ENCODE results near the gene FXYD6.
"Not testable (repeated sequence)": the region's sequence is repeated elsewhere in the genome, so short reads cannot be mapped to it uniquely, and the experiment has no call there.

Gene FXYD6, protein sequence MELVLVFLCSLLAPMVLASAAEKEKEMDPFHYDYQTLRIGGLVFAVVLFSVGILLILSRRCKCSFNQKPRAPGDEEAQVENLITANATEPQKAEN

DNA sequence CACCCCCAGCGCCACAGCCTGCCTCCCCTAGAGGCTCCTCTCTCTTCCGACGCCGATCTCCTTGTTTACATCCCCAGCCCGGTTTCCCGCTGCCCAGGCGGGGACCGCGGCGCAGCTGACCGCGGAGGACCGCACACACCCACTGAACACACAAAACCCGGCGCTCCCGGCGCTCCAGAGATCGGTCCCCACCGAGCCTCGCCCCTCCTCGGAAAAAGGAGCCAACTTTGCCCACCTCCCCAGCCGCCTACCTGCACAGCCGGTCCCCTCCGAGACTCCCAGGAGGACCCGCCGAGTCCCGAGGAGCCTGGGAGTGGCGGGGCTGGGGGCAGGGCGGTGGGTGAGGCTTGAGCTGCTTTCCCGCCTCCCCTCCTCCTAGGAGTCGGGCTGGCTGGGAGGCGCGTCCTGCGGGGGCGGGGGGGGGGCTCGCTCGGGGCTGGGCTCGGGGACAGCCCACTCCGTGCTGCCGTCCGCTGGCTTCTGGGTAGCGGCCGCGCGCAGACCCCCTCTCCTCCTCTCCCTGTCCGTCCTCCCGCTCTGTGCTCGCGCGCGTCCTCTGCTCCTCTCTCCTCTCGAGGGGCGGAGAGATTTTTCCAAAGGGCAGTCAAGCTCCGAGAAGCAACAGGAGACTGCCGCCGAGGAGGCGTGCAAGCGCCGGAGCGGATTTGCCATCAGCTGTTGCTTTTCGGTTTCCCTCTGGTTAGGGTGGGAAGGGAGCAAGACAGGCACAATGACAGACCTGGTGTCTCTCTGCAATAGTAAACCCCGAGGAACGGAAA is at the start of gene FXYD6:
FXYD6 (minus strand) TSS at position 318 of the 779 bp plus-strand sequence. CDS start 33,882 bp downstream, outside the sequence.
- DNase-seq: no peak

DNA sequence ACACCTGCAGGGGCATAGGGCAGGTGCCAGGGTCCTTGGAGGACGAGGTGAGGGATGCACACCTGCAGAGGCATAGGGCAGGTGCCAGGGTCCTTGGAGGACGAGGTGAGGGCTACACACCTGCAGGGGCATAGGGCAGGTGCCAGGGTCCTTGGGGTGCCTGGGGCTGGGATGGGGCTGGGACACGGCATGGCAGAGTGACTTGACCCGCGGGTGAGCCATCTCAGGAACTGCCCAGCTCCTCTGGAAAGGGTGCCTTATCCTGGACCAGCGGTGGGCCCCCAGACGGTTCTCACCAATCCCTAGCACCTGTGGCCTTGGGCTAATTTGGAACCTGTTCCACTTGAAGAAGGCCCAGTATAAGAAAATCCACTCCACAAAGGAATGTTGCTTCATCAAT is 49.7 kb upstream of the FXYD6 start:
- DNase-seq: not testable (repeated sequence)

DNA sequence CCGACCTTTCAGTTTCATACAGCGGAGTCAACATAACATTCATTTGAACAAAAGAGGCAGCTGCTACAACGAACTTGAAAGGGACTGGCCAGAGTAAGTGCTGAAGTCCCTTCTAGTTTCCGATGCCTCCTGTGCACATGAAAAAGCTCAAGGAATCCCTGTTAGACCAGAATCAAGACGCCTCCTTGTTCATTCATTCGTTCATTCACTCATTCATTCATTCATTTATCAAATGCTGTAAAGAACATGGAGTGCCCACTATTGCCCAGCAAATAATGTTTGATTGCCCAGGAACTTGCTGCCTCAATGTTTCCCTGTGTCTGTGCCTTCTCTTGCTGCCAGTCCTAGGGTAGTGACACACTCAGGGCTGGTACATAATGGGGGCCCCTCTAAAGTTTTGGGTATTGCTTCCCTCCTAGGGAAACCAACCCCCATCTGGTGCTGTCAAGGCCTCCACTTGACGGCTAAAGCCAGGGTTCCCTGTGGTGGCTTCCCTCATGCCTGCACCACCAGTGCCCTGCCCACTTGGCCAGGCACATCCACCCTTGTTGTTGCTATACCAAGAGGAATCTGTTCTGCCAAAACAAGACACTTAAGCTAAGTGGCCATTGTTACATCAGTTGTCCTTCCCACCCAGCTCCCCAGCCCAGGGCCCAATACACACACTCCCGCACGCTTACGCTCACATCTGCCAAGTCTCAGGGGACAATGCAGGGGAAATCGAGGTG is 48.9 kb upstream of the FXYD6 start:
- no peak for DNase-seq

DNA sequence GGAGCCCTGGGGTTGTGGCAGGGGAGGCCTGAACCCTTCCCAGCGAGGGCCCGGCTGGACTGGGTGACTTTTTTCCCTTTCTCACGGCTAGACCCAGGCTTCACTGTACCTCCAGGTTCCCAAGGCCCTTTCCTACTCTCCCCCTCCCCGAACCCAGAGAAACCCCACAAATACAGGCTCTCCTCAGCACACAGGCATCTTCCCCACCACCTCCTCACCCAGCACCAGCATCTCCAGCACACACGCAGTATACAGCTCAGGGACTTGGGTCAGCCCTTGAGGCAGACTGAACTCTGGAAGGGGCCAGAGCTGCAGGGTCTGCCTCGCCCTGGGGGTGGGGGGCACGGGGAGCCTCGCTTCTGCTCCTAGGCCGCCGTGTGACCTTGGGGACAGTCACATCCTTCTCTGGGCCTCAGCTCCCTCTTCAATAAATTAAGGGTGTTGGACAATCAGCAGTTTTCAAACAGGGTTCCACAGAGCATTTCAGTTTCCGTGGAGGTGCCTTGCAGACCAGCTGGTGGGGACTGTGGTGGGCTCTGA is 48.2 kb upstream of the FXYD6 start:
- no peak for DNase-seq

DNA sequence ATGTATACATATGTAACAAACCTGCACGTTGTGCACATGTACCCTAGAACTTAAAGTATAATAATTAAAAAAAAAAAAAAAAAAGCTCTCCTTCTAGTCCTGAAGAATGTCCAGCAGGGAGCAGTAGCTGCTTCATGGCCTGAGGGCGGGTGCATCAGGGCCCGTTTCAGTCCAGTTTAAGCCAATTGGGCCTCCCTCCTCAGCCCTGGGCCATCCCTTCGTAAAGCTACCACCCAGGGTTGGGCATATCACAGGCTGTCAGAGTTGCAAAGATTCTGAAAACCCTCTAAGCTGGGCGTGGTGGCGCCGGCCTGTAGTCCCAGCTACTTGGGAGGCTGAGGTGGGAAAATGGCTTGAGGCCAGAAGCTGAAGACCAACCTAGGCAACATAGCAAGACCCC is 47.3 kb upstream of the FXYD6 start:
- DNase-seq: no peak

DNA sequence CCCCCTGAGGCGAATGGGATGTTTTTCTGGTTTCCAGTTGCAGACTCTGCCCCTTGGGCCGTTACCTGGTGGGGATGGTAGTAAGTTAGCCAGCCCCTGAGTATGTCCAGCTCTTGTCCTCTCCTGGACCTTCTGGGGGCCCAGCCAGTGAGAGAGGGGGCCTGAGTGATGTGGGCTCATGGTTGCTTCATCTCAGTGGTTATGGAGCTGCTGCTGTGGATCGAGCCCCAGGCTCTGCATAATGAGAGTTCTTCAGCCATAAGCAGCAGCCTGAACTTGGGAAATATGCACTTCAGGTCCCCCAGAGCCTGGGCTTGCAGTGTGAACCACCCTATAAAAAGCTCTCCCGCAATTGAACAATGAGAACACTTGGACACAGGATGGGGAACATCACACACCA is 46.8 kb upstream of the FXYD6 start:
- DNase-seq: no peak

DNA sequence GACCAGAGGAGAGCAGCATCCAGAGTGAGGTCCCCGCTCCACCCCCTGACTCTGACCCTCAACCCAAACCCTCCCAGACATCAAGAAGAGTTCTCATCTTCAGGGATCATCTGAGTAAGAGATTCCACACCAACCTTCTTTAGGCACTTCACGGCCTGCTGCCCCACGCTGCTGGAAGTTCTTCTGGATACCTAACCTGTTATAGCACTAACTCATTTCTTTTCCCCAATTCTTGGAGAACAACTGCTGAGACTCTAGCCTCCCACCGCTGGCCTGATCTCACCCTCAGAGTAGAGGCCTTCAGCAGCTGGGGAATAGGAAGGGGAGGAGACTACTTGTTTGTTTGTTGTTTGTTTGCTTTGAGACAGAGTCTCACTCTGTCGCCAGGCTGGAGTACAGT is 45.4 kb upstream of the FXYD6 start:
- DNase-seq: no peak

DNA sequence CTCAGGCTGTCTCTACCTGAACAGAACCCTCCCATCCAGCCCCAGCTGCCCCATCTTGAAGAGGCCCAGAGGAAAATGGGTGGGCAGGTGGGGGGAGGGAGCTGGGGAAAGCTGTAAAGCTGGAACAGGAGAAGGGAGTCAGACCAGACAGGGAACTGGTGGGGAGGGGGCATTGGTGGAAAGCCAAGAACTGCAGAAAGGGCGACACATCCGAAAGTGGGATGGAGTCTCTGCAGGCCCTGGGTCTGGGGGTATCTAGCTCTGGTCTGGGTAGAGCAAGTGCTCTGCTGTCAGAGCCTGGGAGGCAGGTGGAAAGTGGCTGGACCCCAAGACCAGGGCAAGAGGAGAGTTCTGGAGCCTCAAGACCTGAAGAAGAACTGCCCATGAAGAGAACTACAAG is 45.0 kb upstream of the FXYD6 start:
- no peak for DNase-seq

DNA sequence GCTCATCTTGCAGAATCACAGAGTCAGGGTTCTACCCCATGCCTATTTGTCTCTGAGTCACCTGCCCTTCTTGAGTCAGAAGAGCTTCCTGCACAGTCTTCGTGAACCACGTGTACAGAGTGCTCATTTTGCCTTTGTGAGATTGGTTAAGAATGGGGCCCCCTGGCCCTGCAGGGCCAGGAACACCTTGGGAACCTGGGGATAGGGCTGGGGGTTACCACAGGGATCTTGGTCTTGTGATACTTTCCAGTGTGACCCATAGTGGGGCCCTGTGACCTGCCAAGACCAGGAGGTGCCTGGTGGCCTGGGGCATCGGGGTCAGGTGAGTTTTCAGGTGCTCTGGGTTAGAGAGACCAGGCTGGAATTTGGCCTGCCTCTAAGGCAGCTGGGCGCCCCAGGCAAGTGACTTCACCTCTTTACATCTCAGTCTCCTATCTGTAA is 43.3 kb upstream of the FXYD6 start:
- DNase-seq: no peak

DNA sequence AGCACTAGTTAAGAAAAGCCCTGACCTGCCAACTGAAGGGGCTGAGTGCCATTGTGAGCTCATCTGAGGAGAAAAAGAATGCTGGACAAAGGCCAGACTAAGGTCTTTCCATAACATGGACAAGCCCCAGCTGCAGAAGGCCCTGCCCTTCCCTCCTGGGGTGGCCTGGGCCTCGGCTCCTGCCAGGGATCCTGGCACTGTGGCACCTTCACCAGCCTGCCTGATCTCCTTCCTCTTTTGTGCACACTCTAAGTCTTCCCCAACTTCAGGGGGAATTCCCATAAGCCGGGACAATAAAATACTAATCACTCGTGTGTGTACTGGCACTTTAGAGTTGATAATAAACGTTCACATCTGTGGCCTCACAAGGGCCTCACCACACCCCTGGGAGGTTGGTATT is 42.9 kb upstream of the FXYD6 start:
- DNase-seq: no peak

DNA sequence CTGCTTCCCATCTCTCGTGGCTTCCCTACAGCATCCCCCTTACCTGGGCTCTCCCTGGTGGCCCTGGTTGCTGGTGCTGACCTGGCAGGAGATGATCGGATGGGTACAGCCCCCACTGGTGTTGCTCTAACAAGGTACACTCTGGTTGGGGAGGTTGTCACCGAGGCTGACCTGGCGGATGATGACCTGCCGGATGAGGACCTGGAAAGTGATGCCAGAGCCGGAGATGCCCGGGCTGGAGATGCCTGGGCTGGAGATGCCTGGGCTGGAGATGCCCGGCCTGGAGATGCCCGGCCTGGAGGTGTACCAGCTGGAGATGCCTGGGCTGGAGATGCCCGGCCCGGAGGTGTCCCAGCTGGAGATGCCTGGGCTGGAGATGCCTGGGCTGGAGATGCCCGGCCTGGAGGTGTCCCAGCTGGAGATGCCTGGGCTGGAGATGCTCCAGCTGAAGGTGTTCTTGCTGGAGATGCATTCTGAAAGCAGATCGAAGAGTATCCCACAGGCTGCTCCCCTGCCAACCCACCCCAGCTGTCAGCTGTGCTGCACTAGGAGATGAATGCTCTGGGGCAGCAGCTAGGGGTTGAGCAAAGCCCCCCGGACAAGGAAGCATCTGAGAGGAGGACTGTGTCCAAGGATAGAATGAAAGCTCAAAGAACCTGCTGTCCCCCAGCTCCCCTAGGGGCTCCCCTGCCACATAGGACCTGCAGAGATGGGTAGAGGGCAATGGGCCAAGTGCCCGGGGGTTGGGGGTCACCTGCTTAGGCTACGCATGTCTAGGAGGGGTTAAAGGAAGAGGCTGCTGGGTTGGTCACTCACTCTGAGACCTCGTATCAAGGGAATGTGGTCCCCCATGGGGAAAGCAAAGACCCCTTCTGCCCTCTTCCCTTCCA is 42.2 kb upstream of the FXYD6 start:
- no peak for DNase-seq

DNA sequence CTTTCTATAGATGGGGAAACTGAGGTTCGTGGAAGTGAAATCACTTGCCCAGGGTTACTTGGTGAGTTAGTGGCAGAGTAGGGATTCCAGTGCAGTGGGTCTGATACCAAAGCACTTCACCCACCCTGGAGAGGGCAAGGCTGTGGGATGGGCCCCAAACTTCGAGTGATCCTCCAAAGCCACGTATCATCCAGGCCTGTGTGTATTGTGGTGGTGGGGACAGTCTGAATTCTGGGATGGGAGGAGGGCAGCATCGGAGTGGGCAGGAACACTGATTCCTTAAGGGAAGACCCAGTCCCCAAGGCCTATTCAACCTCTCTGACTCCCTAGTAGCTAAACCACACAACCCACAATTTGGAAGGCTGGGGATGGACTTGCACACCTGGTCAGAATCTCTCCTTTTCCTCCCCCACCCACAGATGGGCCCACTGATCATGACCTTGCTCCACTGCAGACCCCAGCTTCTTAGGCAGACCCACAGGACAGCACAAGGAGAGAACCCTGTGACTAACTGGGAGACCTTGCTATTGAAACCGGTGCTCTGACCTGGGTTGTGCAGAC is 41.2 kb upstream of the FXYD6 start:
- no peak for DNase-seq

DNA sequence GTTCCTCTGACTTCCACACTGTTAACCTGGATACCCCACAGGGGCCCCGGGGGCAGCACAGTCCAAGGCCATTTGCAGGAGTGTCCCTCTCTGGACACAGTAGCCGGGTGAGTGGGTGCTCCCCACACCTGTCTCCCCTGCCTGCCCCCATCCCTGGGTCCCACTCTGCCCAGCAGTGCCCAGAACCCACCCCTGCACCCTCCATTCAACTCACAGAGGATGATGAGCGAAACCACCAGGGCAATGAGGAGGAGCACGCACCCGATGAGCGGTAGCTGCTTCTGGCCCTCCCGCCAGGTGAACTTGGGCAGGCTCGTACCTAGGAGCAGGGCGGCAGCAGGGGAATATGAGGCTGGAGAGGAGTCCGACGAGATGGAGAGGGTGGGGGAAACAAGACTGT is 40.5 kb upstream of the FXYD6 start:
- no peak for DNase-seq

DNA sequence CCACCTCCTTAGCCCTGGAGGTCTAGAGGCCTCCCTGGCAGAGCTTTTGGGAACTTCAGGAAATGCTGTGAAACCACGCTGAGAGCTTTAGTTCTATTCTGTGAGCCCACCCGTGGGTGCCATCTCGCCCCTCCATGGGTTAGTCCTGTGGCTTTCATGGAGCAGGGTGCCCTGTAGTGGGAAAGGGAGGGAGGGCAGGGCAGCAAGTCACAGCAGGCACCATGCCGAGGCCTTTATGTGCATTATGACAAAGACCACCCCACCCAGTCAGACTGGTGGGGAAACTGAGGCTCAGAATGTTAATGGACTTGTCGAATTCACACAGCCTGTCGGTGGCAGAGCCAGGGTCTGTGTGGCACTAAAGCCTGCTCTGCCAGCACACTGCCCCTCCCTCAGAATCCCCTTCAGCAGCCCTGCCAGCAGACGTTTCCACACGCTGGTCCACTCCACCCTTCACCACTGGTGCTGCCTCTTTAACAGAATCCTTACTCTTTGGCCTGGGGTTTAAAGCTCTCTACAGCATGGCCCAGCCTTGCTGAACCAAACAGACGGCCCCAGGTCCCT is 39.3 kb upstream of the FXYD6 start:
- no peak for DNase-seq

DNA sequence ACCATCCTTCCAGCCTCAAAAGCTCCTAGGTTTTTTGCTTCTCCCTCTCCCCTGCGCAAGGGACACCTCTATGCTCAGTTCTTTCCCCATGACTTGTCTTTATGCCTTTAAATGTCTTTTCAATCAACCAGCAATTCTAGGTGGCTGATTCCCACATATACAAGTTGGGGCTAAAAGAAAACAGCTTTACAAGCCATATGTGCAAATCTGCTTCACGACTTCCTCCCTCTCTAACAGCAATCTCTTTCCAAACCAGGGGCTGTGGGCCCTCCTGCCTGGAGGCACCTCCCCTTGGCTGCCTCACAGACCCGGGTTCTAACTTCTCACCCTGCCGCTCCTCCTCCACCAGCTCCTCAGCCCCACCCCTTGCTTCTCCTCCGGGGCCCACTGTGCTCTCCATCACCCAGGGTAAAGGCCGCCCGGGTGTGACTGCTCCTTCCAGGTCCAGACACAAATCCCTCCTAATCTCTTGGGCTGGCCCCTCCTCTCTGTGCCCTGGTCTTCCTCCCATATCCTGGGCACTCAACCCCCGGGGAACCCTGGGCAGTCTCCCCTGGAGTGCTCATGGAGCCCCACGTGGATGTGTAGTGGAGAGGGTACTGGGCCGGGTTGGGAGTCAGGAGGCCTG is 38.6 kb upstream of the FXYD6 start:
- no peak for DNase-seq

DNA sequence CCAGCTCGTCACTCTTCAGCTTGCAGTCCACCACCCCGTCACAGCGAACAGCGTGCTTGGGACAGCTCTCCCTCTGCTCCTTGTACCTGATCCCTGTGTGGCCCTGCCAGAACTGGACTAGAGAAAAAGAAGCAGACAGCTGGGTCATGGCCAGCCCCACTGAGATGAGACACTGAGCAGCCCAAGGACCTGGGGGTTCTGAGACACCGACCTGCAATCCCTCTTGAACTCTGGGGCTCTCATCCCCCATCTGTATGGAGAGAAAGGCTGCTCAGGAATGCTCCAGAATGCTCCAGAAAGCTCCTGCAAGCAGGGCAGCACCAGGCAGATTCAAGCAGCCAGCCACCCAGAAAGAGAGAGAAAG is 37.9 kb upstream of the FXYD6 start:
- DNase-seq: no peak

DNA sequence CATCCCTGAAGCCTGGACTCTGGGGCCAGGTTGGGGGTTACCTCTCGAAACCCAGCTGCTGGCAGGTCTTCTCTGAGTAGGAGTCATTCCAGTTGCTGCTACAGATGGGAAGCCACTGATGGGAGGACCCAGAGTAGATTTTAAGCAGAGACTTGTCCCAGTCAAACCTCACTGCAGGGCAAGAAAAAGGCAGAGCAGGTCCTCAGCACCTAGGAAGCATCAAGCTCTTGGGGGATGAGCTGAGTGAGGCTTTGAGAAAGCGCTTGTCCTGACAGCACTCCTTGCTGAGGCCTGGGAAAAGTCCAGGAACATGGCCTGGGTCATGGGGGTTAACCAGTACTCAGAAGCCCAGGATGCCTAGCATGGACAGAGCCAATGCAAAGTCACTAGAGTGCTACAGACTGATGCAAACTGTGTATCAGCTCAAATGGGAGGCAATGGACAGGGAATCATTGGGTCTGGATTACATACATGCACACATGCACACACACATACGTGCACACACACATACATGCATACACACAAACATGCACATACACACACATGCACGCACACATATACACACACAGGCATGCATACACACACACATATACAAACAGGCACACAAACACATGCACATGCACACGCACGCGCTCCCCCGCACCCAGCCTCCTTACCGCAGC is 37.4 kb upstream of the FXYD6 start:
- DNase-seq: no peak

DNA sequence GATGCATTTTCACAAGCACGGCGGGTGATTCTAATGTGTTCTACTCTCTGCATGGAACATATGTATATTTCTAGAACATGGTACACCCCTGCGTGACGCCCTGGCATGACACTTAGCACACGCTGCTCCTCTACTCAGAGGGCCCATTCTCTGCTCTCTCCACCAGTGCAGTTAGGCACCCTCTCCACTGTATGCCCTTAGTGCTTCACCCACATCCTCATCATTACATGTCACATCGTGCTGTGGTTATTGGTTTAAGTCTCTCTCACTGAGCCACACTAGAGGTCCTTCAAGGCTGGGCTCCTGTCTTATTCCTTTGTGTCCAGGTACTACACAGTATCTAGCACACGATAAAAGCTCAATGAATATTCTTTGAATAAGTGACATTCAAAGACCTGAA is 36.0 kb upstream of the FXYD6 start:
- no peak for DNase-seq

DNA sequence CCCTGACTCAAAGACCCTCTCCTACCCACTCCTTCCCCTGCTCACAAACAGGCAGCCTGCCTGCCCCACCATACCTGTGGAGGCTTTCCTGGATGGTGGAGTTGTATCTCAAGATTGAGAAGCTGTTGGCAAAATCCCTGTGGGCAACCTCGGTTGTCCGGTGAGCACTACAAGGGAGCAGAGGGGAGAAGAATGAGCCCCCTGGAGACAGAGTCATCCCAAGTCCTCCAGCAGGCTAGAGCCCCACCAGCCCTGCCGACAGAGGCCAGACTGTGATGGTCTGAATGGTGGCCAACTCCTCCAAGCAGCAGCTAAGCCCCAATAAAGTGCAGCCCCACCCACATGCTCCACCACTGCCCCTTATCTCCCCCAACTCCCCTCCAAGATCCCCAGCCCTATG is 35.2 kb upstream of the FXYD6 start:
- DNase-seq: no peak

DNA sequence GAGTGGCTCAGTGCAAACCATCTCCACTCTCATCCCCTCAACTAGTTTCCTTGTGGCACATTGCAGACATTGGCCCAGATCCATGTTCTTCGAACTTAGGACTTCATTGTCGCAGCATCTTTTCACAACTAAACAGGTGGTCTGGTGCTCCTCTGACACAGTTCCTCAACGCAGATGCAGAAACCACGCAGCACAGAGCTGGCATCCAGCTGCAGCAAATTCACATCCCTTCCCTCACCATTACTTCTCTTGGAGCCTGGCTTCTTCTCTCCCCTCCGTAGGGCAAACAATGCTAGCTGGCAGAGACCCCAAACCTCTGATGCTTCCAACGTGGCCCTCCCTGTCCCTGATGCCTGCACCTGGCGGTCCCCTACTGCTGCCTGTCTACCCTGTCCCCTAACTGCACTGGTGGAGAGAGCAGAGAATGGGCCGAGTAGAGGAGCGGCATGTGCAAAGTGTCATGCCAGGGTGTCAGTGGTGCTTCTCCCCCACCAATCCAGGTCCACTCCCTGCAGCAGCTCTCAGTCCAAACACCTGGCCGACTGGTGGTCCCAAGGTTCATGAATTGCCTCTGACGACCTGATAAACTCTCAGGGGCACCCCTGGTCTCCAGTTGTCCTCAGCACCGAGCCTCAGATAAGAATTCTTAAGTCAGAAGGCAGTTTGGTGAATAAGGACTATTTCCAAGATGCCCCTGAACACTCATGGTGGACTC is 34.6 kb upstream of the FXYD6 start:
- no peak for DNase-seq

DNA sequence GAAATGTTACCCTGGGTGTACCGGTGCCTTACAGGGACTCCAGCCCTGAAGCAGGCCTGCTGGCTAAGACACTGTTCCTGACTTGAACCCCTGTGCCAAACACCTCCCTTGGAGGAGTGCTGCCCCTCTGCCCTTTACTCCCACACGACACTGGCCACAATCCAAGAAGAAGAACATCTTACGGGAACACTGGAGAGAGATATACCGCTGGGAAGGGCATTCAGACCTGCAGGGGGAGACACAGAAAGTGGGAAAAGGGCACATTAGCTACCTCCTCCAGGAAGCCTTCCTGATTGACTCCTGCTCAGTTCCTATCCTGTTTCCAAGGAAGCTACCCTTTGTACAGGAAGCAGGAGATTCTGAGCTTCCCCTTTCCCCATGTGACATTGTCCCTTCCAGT is 34.1 kb upstream of the FXYD6 start:
- no peak for DNase-seq
